GM23338 (cell line): Measurements from ENCODE around the gene GRIN2D. TPM values are rescaled to one million over a fixed set of nuclear protein-coding genes. Genes with fewer than 3 reads are reported as not detected.

ENCODE experiments used
- ATAC-seq: fragments of 200-7000 bp; cut with Tn5 transposase; 3 replicates; pipeline ENCODE4 v1.9.1; 2020
- DNase-seq: peaks from one replicate; pipeline ENCODE4 v3.0.0-alpha.2; 2015; ENCODE audit warnings: low spot score
- H2AFZ ChIP-seq: fragments of 200-600 bp; sonication (generic); 2 replicates; pipeline ENCODE4 v1.8.0; 2016; ENCODE audit warnings: antibody characterized with exemption, mild to moderate bottlenecking, moderate library complexity
- H3F3A ChIP-seq: fragments of 200-600 bp; sonication (generic); replicated peaks from 2 replicates; pipeline ENCODE4 v1.8.0; 2017; ENCODE audit warnings: antibody characterized with exemption, mixed run types, low read depth
- H3K27ac ChIP-seq: fragments of 200-600 bp; sonication (generic); 2 replicates; pipeline ENCODE4 v1.6.1; 2016; ENCODE audit warnings: low read depth
- H3K27me3 ChIP-seq: fragments of 200-600 bp; sonication (generic); 2 replicates; pipeline ENCODE4 v1.8.0; 2016; ENCODE audit warnings: mild to moderate bottlenecking, mixed run types, moderate library complexity; ENCODE audit not compliant: insufficient read depth
- H3K36me3 ChIP-seq: fragments of 200-600 bp; sonication (generic); 2 replicates; pipeline ENCODE4 v1.8.0; 2016; ENCODE audit warnings: mild to moderate bottlenecking; ENCODE audit not compliant: insufficient read depth
- H3K4me1 ChIP-seq: fragments of 200-600 bp; sonication (generic); 2 replicates; pipeline ENCODE4 v1.8.0; 2016; ENCODE audit warnings: mild to moderate bottlenecking, moderate library complexity; ENCODE audit not compliant: insufficient read depth
- H3K4me2 ChIP-seq: fragments of 200-600 bp; sonication (generic); 2 replicates; pipeline ENCODE4 v1.7.1; 2017; ENCODE audit warnings: mixed run types
- H3K4me3 ChIP-seq: fragments of 200-600 bp; sonication (generic); 2 replicates; pipeline ENCODE4 v1.6.1; 2016; ENCODE audit warnings: mixed run types
- H3K79me2 ChIP-seq: fragments of 200-600 bp; sonication (generic); replicated peaks from 2 replicates; pipeline ENCODE4 v1.8.0; 2017; ENCODE audit warnings: mild to moderate bottlenecking; ENCODE audit not compliant: insufficient read depth
- H3K9me2 ChIP-seq: fragments of 200-600 bp; sonication (generic); 2 replicates; pipeline ENCODE4 v1.8.0; 2017; ENCODE audit not compliant: insufficient read depth
- H4K20me1 ChIP-seq: fragments of 200-600 bp; sonication (generic); replicated peaks from 2 replicates; pipeline ENCODE4 v1.8.0; 2017; ENCODE audit warnings: mild to moderate bottlenecking; ENCODE audit not compliant: insufficient read depth
- H3K27ac Mint-ChIP-seq: 2 replicates; pipeline ENCODE4 v1.8.0; 2020; ENCODE audit warnings: inconsistent platforms, mild to moderate bottlenecking, moderate library complexity, mixed read lengths
- H3K27me3 Mint-ChIP-seq: 3 replicates; pipeline ENCODE4 v1.8.0; 2022; ENCODE audit warnings: low read depth, mild to moderate bottlenecking, moderate library complexity, mixed read lengths, inconsistent platforms; ENCODE audit not compliant: insufficient read depth, poor library complexity
- H3K36me3 Mint-ChIP-seq: 3 replicates; pipeline ENCODE4 v1.8.0; 2021; ENCODE audit warnings: low read depth, mild to moderate bottlenecking, inconsistent platforms, moderate library complexity, mixed read lengths
- H3K4me1 Mint-ChIP-seq: 3 replicates; pipeline ENCODE4 v1.8.0; 2020; ENCODE audit warnings: mild to moderate bottlenecking, inconsistent platforms, mixed read lengths
- H3K4me3 Mint-ChIP-seq: 3 replicates; pipeline ENCODE4 v1.8.0; 2021; ENCODE audit warnings: moderate library complexity, mild to moderate bottlenecking, inconsistent platforms, mixed read lengths
- H3K9me3 Mint-ChIP-seq: 3 replicates; pipeline ENCODE4 v1.8.0; 2020; ENCODE audit warnings: moderate library complexity, mild to moderate bottlenecking, inconsistent platforms, mixed read lengths
- ZNF114 ChIP-seq: fragments of 250-450 bp; sonication (Bioruptor Pico); IDR thresholded peaks from 2 replicates; pipeline ENCODE4 v1.5.0; 2020; ENCODE audit warnings: mild to moderate bottlenecking, moderate library complexity
- polyA plus RNA-seq: library from polyadenylated mRNA; unstranded; fragments of >200 nt; fragmentation: Nextera tagmentation; extraction: Ambion mirVana; gene quantifications from 2 replicates; pipeline ENCODE4 v1.2.1, GENCODE V29; 2016
- total RNA-seq: library from RNA; depleted of rRNA; stranded (reverse); fragments of >200 nt; shearing (Covaris generic); gene quantifications from 2 replicates; pipeline ENCODE4 v1.2.3, GENCODE V29; 2014
- TF ChIP-seq, protein P1 (sequence below), 2 experiments: fragments of 200-600 bp in 1 of 2; sonication (generic) in 1 of 2; conservative IDR thresholded peaks; 2 replicates each; pipeline versions ENCODE4 v1.5.1 to v1.6.1; 2016 to 2017; ENCODE audit warnings: antibody characterized with exemption in 2 of 2, low read depth in 2 of 2, mild to moderate bottlenecking in 2 of 2, moderate library complexity in 1 of 2
- TF ChIP-seq, protein P2 (sequence below): IDR thresholded peaks from one replicate; pipeline ENCODE4 v1.6.1; 2018; ENCODE audit warnings: antibody characterized with exemption; ENCODE audit not compliant: unreplicated experiment
- TF ChIP-seq, protein P3 (sequence below): fragments of 250-450 bp; sonication (Bioruptor Pico); IDR thresholded peaks from 2 replicates; pipeline ENCODE4 v1.5.0; 2020; ENCODE audit warnings: mild to moderate bottlenecking, moderate library complexity
- TF ChIP-seq, protein P4 (sequence below): IDR thresholded peaks from 2 replicates; pipeline ENCODE4 v1.6.1; 2016; ENCODE audit warnings: antibody characterized with exemption

GRIN2D gene
- total and polyA plus RNA-seq, 2 experiments from 2014 or later: 4.4 to 20.0 TPM

DNA sequence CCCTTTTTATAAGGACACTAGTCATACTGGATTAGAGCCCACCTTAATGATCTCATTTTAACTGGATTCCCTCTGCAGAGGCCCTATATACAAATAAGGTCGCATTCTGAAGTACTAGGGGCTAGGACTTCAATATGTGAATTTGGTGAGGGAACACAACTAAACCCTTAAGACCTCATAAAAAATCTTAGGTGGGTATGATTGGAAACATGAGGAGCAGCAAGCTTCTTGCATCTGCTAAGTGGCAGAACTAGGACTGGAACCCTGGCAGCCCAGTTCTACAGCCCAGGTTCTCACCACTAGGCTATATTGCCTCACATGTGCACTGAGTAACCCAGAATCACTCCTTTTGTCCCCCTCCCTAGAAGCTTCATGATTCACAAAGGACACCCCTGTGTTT lies 35.2 kb downstream of the GRIN2D start:
- Histone ChIP-seq H3K27ac (0 out of 2 replicates have a peak overlapping the region, but pooled peaks have one; percentile 45), H3K9me2 (no peaks in the 10 kb centered on the region), H4K20me1 (no peaks in the 10 kb centered on the region), H3K4me2 (no peak overlapping the region), H3K27me3 (no peaks in the 10 kb centered on the region), H3K4me3 (no peak overlapping the region), H3K36me3 (0 out of 2 replicates have a peak, but pooled peaks cover 3% of the 10 kb centered on the region), H3F3A (0 out of 2 replicates have a peak, but pooled peaks cover 2% of the 10 kb centered on the region), H3K79me2 (no peaks in the 10 kb centered on the region), H2AFZ (no peak overlapping the region), H3K4me1 (peaks cover 4% of the 10 kb centered on the region)
- Mint-ChIP-seq H3K9me3 (peaks cover 3% of the 10 kb centered on the region; the same call in 1 of the 3 replicates), H3K27ac (no peak overlapping the region), H3K4me1 (peaks cover 9% of the 10 kb centered on the region), H3K36me3 (peaks cover 22% of the 10 kb centered on the region), H3K27me3 (peaks cover 3% of the 10 kb centered on the region), H3K4me3 (no peak overlapping the region; the same call in 2 of the 3 replicates)
- ATAC-seq (no peak), DNase-seq (no peak)
- TF ChIP-seq, protein P1, sequence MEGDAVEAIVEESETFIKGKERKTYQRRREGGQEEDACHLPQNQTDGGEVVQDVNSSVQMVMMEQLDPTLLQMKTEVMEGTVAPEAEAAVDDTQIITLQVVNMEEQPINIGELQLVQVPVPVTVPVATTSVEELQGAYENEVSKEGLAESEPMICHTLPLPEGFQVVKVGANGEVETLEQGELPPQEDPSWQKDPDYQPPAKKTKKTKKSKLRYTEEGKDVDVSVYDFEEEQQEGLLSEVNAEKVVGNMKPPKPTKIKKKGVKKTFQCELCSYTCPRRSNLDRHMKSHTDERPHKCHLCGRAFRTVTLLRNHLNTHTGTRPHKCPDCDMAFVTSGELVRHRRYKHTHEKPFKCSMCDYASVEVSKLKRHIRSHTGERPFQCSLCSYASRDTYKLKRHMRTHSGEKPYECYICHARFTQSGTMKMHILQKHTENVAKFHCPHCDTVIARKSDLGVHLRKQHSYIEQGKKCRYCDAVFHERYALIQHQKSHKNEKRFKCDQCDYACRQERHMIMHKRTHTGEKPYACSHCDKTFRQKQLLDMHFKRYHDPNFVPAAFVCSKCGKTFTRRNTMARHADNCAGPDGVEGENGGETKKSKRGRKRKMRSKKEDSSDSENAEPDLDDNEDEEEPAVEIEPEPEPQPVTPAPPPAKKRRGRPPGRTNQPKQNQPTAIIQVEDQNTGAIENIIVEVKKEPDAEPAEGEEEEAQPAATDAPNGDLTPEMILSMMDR (conservative IDR thresholded peaks at IDR 0.05; ENCODE audit: low read depth in 2 of 2): no peak
- TF ChIP-seq, protein P2, sequence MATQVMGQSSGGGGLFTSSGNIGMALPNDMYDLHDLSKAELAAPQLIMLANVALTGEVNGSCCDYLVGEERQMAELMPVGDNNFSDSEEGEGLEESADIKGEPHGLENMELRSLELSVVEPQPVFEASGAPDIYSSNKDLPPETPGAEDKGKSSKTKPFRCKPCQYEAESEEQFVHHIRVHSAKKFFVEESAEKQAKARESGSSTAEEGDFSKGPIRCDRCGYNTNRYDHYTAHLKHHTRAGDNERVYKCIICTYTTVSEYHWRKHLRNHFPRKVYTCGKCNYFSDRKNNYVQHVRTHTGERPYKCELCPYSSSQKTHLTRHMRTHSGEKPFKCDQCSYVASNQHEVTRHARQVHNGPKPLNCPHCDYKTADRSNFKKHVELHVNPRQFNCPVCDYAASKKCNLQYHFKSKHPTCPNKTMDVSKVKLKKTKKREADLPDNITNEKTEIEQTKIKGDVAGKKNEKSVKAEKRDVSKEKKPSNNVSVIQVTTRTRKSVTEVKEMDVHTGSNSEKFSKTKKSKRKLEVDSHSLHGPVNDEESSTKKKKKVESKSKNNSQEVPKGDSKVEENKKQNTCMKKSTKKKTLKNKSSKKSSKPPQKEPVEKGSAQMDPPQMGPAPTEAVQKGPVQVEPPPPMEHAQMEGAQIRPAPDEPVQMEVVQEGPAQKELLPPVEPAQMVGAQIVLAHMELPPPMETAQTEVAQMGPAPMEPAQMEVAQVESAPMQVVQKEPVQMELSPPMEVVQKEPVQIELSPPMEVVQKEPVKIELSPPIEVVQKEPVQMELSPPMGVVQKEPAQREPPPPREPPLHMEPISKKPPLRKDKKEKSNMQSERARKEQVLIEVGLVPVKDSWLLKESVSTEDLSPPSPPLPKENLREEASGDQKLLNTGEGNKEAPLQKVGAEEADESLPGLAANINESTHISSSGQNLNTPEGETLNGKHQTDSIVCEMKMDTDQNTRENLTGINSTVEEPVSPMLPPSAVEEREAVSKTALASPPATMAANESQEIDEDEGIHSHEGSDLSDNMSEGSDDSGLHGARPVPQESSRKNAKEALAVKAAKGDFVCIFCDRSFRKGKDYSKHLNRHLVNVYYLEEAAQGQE: no peak
- TF ChIP-seq ZNF114 (CRISPR knock-in tag): no peak
- TF ChIP-seq, protein P3, sequence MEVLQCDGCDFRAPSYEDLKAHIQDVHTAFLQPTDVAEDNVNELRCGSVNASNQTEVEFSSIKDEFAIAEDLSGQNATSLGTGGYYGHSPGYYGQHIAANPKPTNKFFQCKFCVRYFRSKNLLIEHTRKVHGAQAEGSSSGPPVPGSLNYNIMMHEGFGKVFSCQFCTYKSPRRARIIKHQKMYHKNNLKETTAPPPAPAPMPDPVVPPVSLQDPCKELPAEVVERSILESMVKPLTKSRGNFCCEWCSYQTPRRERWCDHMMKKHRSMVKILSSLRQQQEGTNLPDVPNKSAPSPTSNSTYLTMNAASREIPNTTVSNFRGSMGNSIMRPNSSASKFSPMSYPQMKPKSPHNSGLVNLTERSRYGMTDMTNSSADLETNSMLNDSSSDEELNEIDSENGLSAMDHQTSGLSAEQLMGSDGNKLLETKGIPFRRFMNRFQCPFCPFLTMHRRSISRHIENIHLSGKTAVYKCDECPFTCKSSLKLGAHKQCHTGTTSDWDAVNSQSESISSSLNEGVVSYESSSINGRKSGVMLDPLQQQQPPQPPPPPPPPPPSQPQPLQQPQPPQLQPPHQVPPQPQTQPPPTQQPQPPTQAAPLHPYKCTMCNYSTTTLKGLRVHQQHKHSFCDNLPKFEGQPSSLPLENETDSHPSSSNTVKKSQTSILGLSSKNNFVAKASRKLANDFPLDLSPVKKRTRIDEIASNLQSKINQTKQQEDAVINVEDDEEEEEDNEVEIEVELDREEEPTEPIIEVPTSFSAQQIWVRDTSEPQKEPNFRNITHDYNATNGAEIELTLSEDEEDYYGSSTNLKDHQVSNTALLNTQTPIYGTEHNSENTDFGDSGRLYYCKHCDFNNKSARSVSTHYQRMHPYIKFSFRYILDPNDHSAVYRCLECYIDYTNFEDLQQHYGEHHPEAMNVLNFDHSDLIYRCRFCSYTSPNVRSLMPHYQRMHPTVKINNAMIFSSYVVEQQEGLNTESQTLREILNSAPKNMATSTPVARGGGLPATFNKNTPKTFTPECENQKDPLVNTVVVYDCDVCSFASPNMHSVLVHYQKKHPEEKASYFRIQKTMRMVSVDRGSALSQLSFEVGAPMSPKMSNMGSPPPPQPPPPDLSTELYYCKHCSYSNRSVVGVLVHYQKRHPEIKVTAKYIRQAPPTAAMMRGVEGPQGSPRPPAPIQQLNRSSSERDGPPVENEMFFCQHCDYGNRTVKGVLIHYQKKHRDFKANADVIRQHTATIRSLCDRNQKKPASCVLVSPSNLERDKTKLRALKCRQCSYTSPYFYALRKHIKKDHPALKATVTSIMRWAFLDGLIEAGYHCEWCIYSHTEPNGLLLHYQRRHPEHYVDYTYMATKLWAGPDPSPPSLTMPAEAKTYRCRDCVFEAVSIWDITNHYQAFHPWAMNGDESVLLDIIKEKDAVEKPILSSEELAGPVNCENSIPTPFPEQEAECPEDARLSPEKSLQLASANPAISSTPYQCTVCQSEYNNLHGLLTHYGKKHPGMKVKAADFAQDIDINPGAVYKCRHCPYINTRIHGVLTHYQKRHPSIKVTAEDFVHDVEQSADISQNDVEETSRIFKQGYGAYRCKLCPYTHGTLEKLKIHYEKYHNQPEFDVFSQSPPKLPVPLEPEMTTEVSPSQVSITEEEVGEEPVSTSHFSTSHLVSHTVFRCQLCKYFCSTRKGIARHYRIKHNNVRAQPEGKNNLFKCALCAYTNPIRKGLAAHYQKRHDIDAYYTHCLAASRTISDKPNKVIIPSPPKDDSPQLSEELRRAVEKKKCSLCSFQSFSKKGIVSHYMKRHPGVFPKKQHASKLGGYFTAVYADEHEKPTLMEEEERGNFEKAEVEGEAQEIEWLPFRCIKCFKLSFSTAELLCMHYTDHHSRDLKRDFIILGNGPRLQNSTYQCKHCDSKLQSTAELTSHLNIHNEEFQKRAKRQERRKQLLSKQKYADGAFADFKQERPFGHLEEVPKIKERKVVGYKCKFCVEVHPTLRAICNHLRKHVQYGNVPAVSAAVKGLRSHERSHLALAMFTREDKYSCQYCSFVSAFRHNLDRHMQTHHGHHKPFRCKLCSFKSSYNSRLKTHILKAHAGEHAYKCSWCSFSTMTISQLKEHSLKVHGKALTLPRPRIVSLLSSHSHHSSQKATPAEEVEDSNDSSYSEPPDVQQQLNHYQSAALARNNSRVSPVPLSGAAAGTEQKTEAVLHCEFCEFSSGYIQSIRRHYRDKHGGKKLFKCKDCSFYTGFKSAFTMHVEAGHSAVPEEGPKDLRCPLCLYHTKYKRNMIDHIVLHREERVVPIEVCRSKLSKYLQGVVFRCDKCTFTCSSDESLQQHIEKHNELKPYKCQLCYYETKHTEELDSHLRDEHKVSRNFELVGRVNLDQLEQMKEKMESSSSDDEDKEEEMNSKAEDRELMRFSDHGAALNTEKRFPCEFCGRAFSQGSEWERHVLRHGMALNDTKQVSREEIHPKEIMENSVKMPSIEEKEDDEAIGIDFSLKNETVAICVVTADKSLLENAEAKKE: no peak
- TF ChIP-seq, protein P4, sequence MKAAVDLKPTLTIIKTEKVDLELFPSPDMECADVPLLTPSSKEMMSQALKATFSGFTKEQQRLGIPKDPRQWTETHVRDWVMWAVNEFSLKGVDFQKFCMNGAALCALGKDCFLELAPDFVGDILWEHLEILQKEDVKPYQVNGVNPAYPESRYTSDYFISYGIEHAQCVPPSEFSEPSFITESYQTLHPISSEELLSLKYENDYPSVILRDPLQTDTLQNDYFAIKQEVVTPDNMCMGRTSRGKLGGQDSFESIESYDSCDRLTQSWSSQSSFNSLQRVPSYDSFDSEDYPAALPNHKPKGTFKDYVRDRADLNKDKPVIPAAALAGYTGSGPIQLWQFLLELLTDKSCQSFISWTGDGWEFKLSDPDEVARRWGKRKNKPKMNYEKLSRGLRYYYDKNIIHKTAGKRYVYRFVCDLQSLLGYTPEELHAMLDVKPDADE: no peak
